GM12878 (cell line): ENCODE measurements around the gene USH1G. TPM values are rescaled to one million over a fixed set of nuclear protein-coding genes. Genes with fewer than 3 reads are reported as not detected.

ENCODE experiments used
- ATAC-seq: fragments of 200-7000 bp; cut with Tn5 transposase; 3 replicates; pipeline ENCODE4 v1.9.1; 2020; ENCODE audit warnings: mild to moderate bottlenecking, moderate library complexity
- BruUV-seq: library from RNA; stranded (reverse); fragments of 400-500 nt; replicated peaks from 2 replicates; lab custom pipeline; 2021; lab: Mats Ljungman, UMichigan
- CTCF ChIA-PET: fragments of 300-600 bp; sonication (Branson Sonifier 250); formaldehyde crosslinking; extraction: SDS; loops from one replicate; lab custom pipeline; 2021; ENCODE audit warnings: inconsistent platforms; lab: Yijun Ruan, JAX
- POLR2A ChIA-PET: fragments of 350-600 bp; formaldehyde crosslinking; extraction: SDS; loops from one replicate; lab custom pipeline; 2021; ENCODE audit warnings: inconsistent platforms; lab: Charles Lee
- RAD21 ChIA-PET: fragments of 300-600 bp; sonication (Branson Sonifier 250); formaldehyde crosslinking; loops from one replicate; lab custom pipeline; 2023; ENCODE audit warnings: antibody characterized with exemption; ENCODE audit not compliant: unreplicated experiment; lab: Charles Lee
- SMC1A ChIA-PET: fragments of 300-600 bp; sonication (Branson Sonifier 250); formaldehyde crosslinking; loops from one replicate; lab custom pipeline; 2023; ENCODE audit not compliant: unreplicated experiment, uncharacterized antibody; lab: Charles Lee
- DNase-seq: peaks from one replicate; pipeline ENCODE4 v3.0.0-alpha.2; 2011; ENCODE audit warnings: low read depth, low spot score
- FAIRE-seq: peaks from 3 replicates; lab custom pipeline; 2011; peaks lifted over from hg19 to GRCh38; lab: Jason Lieb, UNC
- H2AFZ ChIP-seq: 2 replicates; pipeline ENCODE4 v1.6.0; 2011; ENCODE audit warnings: low read depth, low read length, control low read depth; ENCODE audit not compliant: control insufficient read depth
- H3K27ac ChIP-seq: 2 replicates; pipeline ENCODE4 v1.5.1; 2011; ENCODE audit warnings: control low read depth; ENCODE audit not compliant: control insufficient read depth, insufficient read depth
- H3K27me3 ChIP-seq, 2 experiments: replicated peaks in 1 of 2; 2 replicates each; pipeline versions ENCODE4 v1.6.0 to v1.6.1; 2011; ENCODE audit warnings: low read length in 1 of 2; ENCODE audit not compliant: control insufficient read depth in 2 of 2, insufficient read depth in 2 of 2
- H3K36me3 ChIP-seq, 2 experiments: 2 replicates each; pipeline ENCODE4 v1.5.1; 2011; ENCODE audit warnings: low read length in 1 of 2; ENCODE audit not compliant: control insufficient read depth in 2 of 2, insufficient read depth in 2 of 2
- H3K4me1 ChIP-seq: 2 replicates; pipeline ENCODE4 v1.6.1; 2011; ENCODE audit warnings: mild to moderate bottlenecking, low read length, moderate library complexity, mixed read lengths; ENCODE audit not compliant: control insufficient read depth, insufficient read depth
- H3K4me2 ChIP-seq: 2 replicates; pipeline ENCODE4 v1.6.0; 2011; ENCODE audit warnings: control low read depth; ENCODE audit not compliant: control insufficient read depth, insufficient read depth
- H3K4me3 ChIP-seq: fragments of 200-600 bp; sonication (generic); 2 replicates; pipeline ENCODE4 v1.5.1; 2016
- H3K79me2 ChIP-seq: 2 replicates; pipeline ENCODE4 v1.6.0; 2011; ENCODE audit warnings: low read length; ENCODE audit not compliant: control insufficient read depth, insufficient read depth
- H3K9ac ChIP-seq: 2 replicates; pipeline ENCODE4 v1.8.0; 2011; ENCODE audit warnings: low read length, control low read depth, mixed read lengths; ENCODE audit not compliant: control insufficient read depth, insufficient read depth
- H3K9me3 ChIP-seq: replicated peaks from 3 replicates; pipeline ENCODE4 v1.5.1; 2011; ENCODE audit warnings: mild to moderate bottlenecking, low read length; ENCODE audit not compliant: control insufficient read depth, insufficient read depth
- H4K20me1 ChIP-seq: 2 replicates; pipeline ENCODE4 v1.6.0; 2011; ENCODE audit not compliant: control insufficient read depth, insufficient read depth
- ASH2L ChIP-seq: fragments of 300-600, 200-600 bp; sonication (generic); IDR thresholded peaks from 2 replicates; pipeline ENCODE4 v1.6.1; 2017; ENCODE audit warnings: low read depth, mild to moderate bottlenecking, borderline replicate concordance
- CBFB ChIP-seq: IDR thresholded peaks from 2 replicates; pipeline ENCODE4 v1.6.1; 2016; ENCODE audit warnings: antibody characterized with exemption, low read depth
- CREB1 ChIP-seq: IDR thresholded peaks from 2 replicates; pipeline ENCODE4 v1.6.1; 2012; ENCODE audit warnings: low read depth, mild to moderate bottlenecking, inconsistent platforms
- HDAC2 ChIP-seq: fragments of 200-600 bp; sonication (generic); IDR thresholded peaks from 2 replicates; pipeline ENCODE4 v1.6.1; 2017
- MYB ChIP-seq: fragments of 150-350 bp; IDR thresholded peaks from 2 replicates; pipeline ENCODE4 v1.6.1; 2014; ENCODE audit warnings: mild to moderate bottlenecking, low read depth, low read length, borderline replicate concordance
- NFIC ChIP-seq: IDR thresholded peaks from 2 replicates; pipeline ENCODE4 v1.6.1; 2012; ENCODE audit warnings: low read depth, mild to moderate bottlenecking, inconsistent platforms, low read length, moderate library complexity
- NR2C1 ChIP-seq: fragments of 450-650 bp; IDR thresholded peaks from 2 replicates; pipeline ENCODE4 v1.6.1; 2017; ENCODE audit warnings: antibody characterized with exemption, mild to moderate bottlenecking, moderate library complexity
- NR2F1 ChIP-seq: fragments of 450-650 bp; conservative IDR thresholded peaks from 2 replicates; pipeline ENCODE4 v1.6.1; 2017; ENCODE audit warnings: mild to moderate bottlenecking
- SIX5 ChIP-seq: IDR thresholded peaks from 2 replicates; pipeline ENCODE4 v1.6.1; 2011; ENCODE audit warnings: mild to moderate bottlenecking, low read depth, low read length, moderate library complexity; ENCODE audit not compliant: severe bottlenecking
- SMARCA5 ChIP-seq: fragments of 450-650 bp; IDR thresholded peaks from 2 replicates; pipeline ENCODE4 v1.6.1; 2017; ENCODE audit warnings: mild to moderate bottlenecking
- SREBF1 ChIP-seq: IDR thresholded peaks from 2 replicates; pipeline ENCODE4 v1.6.1; 2012; ENCODE audit warnings: mild to moderate bottlenecking, low read length
- SREBF2 ChIP-seq: IDR thresholded peaks from 2 replicates; pipeline ENCODE4 v1.6.1; 2012; ENCODE audit warnings: mild to moderate bottlenecking, low read length
- TBL1XR1 ChIP-seq: IDR thresholded peaks from 2 replicates; pipeline ENCODE4 v1.6.1; 2012; ENCODE audit warnings: low read depth, low read length, improper control_type of control experiment
- ZNF24 ChIP-seq: fragments of 450-650 bp; IDR thresholded peaks from 2 replicates; pipeline ENCODE4 v1.6.1; 2017; ENCODE audit warnings: antibody characterized with exemption, mild to moderate bottlenecking
- WGBS: methylation state at CpG from one replicate; pipeline ENCODE4 v1.1.6; 2016; ENCODE audit warnings: low lambda C conversion rate; ENCODE audit not compliant: insufficient replicate concordance, insufficient coverage; ENCODE audit errors: missing lambda C conversion rate; 5-methylcytosine and 5-hydroxymethylcytosine counted together
- in situ Hi-C: fragments of 300-500 bp; cut with MboI; formaldehyde crosslinking; loops from 9 replicates; pipeline ENCODE4 v1.14.3; 2018; ENCODE audit warnings: mixed read lengths
- intact Hi-C: fragments of 100-400 bp; cut with micrococcal nuclease; formaldehyde crosslinking; loops from one replicate; pipeline ENCODE4 v1.14.2; 2022; ENCODE audit not compliant: unreplicated experiment
- polyA plus RNA-seq, 11 experiments: library from polyadenylated mRNA; depleted of rRNA in 4 of 11; unstranded in 6 of 11; stranded (reverse) in 5 of 11; fragments of >200 nt; fragmentation: Nextera tagmentation in 4 of 11; fragmentation: Illumina TruSeq in 1 of 11; extraction: Ambion mirVana in 4 of 11; extraction: Trizol in 1 of 11; gene quantifications; 1 replicate in 1 of 11; 2 replicates in 10 of 11; pipeline versions ENCODE4 v1.2.1 to v1.2.3, GENCODE V29; 2011 to 2016; ENCODE audit warnings: inconsistent platforms in 2 of 11, missing spikeins in 2 of 11, low read depth in 1 of 11
- total RNA-seq, 4 experiments: library from RNA; depleted of rRNA in 3 of 4; stranded (reverse); fragments of >200 nt in 3 of 4; fragmentation: Illumina TruSeq in 1 of 4; extraction: Trizol in 1 of 4; gene quantifications; 2 replicates each; pipeline versions ENCODE4 v1.2.1 to v1.2.3, GENCODE V29; 2013 to 2021
- TF ChIP-seq, protein P1 (sequence below): fragments of 450-650 bp; IDR thresholded peaks from 2 replicates; pipeline ENCODE4 v1.6.1; 2017; ENCODE audit warnings: mild to moderate bottlenecking, moderate library complexity
- TF ChIP-seq, protein P2 (sequence below): IDR thresholded peaks from 2 replicates; pipeline ENCODE4 v1.6.1; 2011; ENCODE audit warnings: borderline replicate concordance, low read depth, mild to moderate bottlenecking, moderate library complexity, low read length; ENCODE audit not compliant: insufficient read depth, poor library complexity, severe bottlenecking

USH1G gene
- total and polyA plus RNA-seq, 10 of the 15 experiments (the other 5 are each of a cell fraction or from before 2014, with no cell fraction given) = 0.05 to 0.62 (median 0.09) TPM; not detected in 7

DNA sequence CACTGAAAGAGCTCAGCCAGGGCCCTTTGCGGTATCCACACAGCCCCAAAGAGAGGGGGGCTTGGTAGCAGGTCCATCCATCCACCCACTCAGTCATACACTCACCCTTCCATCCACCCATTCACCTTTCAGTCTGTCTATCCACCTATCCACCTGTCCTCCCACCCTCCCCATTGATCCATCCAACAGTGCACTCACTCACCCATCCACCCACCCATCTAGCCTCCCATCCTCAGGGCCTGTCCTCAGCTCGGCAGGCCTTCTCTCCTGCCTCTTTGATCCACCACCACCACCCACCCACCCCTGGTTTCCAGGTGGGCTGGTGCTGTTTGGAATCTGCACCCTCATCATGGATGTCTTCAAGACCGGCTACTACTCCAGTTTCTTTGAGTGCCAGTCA, 2.2 kb upstream of the USH1G start:
- intact Hi-C loops (no loop called here), in situ Hi-C loops (no loop called here)
- FAIRE-seq (no peak), ATAC-seq (no peak), DNase-seq (no peak)
- POLR2A ChIA-PET = no interaction called here
- no peaks in the 10 kb centered on the region for H3K4me1 ChIP-seq
- SMC1A ChIA-PET = interaction anchor here (1.1 to 6.8 kb wide), 2 partner anchors 24 to 34 kb away, joined by 3 to 73 read pairs; no protein-coding TSS in a partner anchor
- peaks cover 11 to 13% of the 10 kb centered on the region in 2 experiments for H3K27me3 ChIP-seq
- no peak overlapping the region for H3K4me2 ChIP-seq
- H3K27ac ChIP-seq = no peak overlapping the region
- CTCF ChIA-PET = interaction anchor here (0.7 to 12.6 kb wide), 8 partner anchors 14 to 278 kb away, joined by 3 to 274 read pairs (median 3); no protein-coding TSS in a partner anchor
- H3K36me3 ChIP-seq = no peaks in the 10 kb centered on the region
- 40% methylated on average over 3 of the region's 3 CpGs for WGBS
- H2AFZ ChIP-seq = no peak overlapping the region
- H3K9ac ChIP-seq = no peak overlapping the region
- H3K79me2 ChIP-seq = no peaks in the 10 kb centered on the region
- RAD21 ChIA-PET = interaction anchor here (0.5 to 8.1 kb wide), 4 partner anchors 12 to 506 kb away, joined by 3 to 73 read pairs (median 17); no protein-coding TSS in a partner anchor
- H4K20me1 ChIP-seq = no peaks in the 10 kb centered on the region
- TF ChIP-seq SIX5 (no peak), CREB1 (no peak), MYB (no peak), TBL1XR1 (no peak), SREBF1 (no peak), ZNF24 (no peak), NR2C1 (no peak), SMARCA5 (no peak), NR2F1 (no peak), CBFB (no peak), HDAC2 (no peak), NFIC (no peak), ASH2L (no peak), SREBF2 (no peak)
- TF ChIP-seq, protein P1, sequence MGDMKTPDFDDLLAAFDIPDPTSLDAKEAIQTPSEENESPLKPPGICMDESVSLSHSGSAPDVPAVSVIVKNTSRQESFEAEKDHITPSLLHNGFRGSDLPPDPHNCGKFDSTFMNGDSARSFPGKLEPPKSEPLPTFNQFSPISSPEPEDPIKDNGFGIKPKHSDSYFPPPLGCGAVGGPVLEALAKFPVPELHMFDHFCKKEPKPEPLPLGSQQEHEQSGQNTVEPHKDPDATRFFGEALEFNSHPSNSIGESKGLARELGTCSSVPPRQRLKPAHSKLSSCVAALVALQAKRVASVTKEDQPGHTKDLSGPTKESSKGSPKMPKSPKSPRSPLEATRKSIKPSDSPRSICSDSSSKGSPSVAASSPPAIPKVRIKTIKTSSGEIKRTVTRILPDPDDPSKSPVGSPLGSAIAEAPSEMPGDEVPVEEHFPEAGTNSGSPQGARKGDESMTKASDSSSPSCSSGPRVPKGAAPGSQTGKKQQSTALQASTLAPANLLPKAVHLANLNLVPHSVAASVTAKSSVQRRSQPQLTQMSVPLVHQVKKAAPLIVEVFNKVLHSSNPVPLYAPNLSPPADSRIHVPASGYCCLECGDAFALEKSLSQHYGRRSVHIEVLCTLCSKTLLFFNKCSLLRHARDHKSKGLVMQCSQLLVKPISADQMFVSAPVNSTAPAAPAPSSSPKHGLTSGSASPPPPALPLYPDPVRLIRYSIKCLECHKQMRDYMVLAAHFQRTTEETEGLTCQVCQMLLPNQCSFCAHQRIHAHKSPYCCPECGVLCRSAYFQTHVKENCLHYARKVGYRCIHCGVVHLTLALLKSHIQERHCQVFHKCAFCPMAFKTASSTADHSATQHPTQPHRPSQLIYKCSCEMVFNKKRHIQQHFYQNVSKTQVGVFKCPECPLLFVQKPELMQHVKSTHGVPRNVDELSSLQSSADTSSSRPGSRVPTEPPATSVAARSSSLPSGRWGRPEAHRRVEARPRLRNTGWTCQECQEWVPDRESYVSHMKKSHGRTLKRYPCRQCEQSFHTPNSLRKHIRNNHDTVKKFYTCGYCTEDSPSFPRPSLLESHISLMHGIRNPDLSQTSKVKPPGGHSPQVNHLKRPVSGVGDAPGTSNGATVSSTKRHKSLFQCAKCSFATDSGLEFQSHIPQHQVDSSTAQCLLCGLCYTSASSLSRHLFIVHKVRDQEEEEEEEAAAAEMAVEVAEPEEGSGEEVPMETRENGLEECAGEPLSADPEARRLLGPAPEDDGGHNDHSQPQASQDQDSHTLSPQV = no peak
- TF ChIP-seq, protein P2, sequence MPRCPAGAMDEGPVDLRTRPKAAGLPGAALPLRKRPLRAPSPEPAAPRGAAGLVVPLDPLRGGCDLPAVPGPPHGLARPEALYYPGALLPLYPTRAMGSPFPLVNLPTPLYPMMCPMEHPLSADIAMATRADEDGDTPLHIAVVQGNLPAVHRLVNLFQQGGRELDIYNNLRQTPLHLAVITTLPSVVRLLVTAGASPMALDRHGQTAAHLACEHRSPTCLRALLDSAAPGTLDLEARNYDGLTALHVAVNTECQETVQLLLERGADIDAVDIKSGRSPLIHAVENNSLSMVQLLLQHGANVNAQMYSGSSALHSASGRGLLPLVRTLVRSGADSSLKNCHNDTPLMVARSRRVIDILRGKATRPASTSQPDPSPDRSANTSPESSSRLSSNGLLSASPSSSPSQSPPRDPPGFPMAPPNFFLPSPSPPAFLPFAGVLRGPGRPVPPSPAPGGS = no peak
- BruUV-seq = no TSS peak
- H3K4me3 ChIP-seq = no peak overlapping the region
- no peaks in the 10 kb centered on the region for H3K9me3 ChIP-seq
